Measurements from ENCODE around the gene ZC3H7A.

The ZC3H7A gene

GRCh38 chr16:11708421-11708820, 88.6 kb downstream of the ZC3H7A start:
- DNase-seq = no peak

GRCh38 chr16:11707679-11708197, 89.3 kb downstream of the ZC3H7A start:
- no peak for DNase-seq

- peak in 19 of 58 donors; percentile 7 to 56 (median 16) for DNase-seq
These were observed 90.8 kb downstream of the ZC3H7A start for GRCh38 chr16:11706180-11706742.

- peak in 1 of 58 donors; percentile 15 for DNase-seq
These were observed 91.6 kb downstream of the ZC3H7A start for GRCh38 chr16:11705311-11706025.

Data from anterior cingulate cortex (tissue), 58 donors.